Lower leg skin (tissue), 4 donors: Measurements from ENCODE around the gene MT2A. TPM values are rescaled to one million over a fixed set of nuclear protein-coding genes. Genes with fewer than 3 reads are reported as not detected.
A peak's percentile ranks its signal among the peaks of the same experiment; 100 is the strongest.

Source experiments
- DNase-seq, 2 donors: peaks; one replicate each; pipeline ENCODE4 v3.0.0-alpha.2; 2019; ENCODE audit warnings: low spot score in 2 of 2
- H3K4me3 ChIP-seq: fragments of 200-600 bp; sonication (generic); 2 replicates; pipeline ENCODE4 v1.5.1; 2017; ENCODE audit warnings: mild to moderate bottlenecking, low read depth; ENCODE audit not compliant: poor library complexity, severe bottlenecking
- CTCF ChIP-seq, 3 donors: fragments of 450-650 bp; IDR thresholded peaks; one replicate each; pipeline ENCODE4 v1.5.1; 2016; ENCODE audit warnings: antibody characterized with exemption in 3 of 3, mild to moderate bottlenecking in 3 of 3, moderate library complexity in 2 of 3
- POLR2A ChIP-seq, 2 donors: fragments of 450-650 bp; IDR thresholded peaks; one replicate each; pipeline ENCODE4 v1.6.1; 2016 to 2017; ENCODE audit warnings: antibody characterized with exemption in 2 of 2, mild to moderate bottlenecking in 1 of 2, moderate library complexity in 1 of 2
- whole genome bisulfite sequencing, 2 donors: methylation state at CpG; one replicate each; pipeline ENCODE4 v1.1.5; 2018; 5-methylcytosine and 5-hydroxymethylcytosine counted together
- intact Hi-C: fragments of 100-400 bp; cut with DNase I; formaldehyde crosslinking; loops from one replicate; pipeline ENCODE4 v1.15.0; 2023; ENCODE audit warnings: low total_unique reads
- total RNA-seq, 4 donors: library from RNA; depleted of rRNA; stranded (reverse); fragments of >200 nt; gene quantifications; one replicate each; pipeline ENCODE4 v1.1.0, GENCODE V29; 2016

MT2A gene
- total RNA-seq, 4 donors from 2014 or later: 35.8 to 190 (median 135) TPM

DNA sequence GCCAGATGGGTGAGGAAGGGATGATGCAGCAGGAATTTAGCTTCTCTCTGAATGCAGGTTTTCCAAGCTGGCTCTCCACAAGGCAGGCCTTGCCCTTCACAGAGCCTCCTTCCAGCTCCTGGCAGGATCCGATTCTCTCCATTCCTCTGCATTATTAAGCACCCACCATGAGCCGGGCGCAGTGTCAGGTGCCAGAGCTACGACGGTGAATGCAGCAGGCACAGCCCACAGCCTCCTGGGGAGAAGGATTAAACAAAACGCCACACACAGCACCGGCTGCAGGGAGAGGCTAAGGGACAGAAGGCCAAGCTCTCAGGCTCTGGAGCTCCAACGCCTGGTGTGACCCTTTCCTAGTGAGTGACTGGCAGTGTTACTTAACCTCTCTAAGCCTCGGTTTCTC is 7.1 kb upstream of the MT2A start:
- 75 to 80% methylated on average over 9 of the region's 9 CpGs for WGBS, 2 donors
- peak in 1 of 2 donors; percentile 82 for DNase-seq
- intact Hi-C loops: loop anchor here (10.0 kb wide), 2 partner anchors 83 to 87 kb away; partner anchors contain the start of gene MT1X
- no peak overlapping the region for H3K4me3 ChIP-seq
- TF ChIP-seq CTCF (IDR thresholded peaks at IDR 0.05): no peak
- TF ChIP-seq POLR2A (IDR thresholded peaks at IDR 0.05): no peak

DNA sequence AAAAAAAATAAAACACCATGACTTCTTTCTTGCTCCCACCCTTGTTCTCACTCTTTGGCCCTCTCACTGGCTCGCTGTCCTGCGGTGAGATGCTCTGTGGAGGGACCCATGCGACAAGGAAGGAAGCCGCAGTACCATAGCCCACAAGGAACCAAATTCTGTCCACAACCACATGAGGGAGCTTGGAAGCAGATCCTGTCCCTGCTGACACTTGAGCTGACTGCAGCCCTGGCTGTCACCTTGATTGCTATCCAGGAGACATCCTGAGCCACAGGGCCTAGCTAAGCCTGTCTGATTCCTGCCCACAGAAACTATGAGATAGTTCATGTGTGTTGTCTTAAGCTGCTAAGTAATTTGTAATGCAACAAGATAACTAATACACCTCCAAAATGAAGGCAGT is 4.8 kb upstream of the MT2A start:
- no peak overlapping the region for H3K4me3 ChIP-seq
- intact Hi-C loops: loop anchor here (10.0 kb wide), 2 partner anchors 81 to 89 kb away; partner anchors contain the start of gene MT1X
- WGBS, 2 donors: 66 to 67% methylated on average over 4 of the region's 4 CpGs
- peak in 1 of 2 donors; percentile 37 for DNase-seq
- TF ChIP-seq CTCF (IDR thresholded peaks at IDR 0.05) (no peak), POLR2A (IDR thresholded peaks at IDR 0.05) (no peak)

DNA sequence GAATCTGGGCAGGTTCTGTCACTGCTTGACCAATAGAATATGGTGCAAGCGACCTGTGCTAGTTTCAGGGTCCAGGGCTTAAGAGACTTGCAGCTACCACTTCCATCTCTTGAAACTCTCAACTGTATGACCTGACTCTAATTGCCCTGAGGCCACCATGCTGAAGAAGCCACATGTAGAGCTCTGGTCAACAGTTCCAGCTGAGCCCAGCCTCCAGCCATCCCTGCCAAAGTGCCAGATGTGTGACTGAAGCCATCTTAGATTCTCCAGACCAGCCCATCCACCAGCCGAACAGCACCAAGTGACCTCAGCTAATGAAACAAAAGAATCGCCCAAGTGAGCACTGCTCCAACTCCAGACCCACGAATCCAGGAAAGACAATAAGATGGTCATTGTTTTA is 3.4 kb upstream of the MT2A start:
- TF ChIP-seq CTCF (IDR thresholded peaks at IDR 0.05): no peak
- TF ChIP-seq POLR2A (IDR thresholded peaks at IDR 0.05): no peak
- DNase-seq: peak in 1 of 2 donors; percentile 84
- 82 to 83% methylated on average over 4 of the region's 4 CpGs for WGBS, 2 donors
- H3K4me3 ChIP-seq: no peak overlapping the region
- intact Hi-C loops: loop anchor here (10.0 kb wide), 2 partner anchors 80 to 90 kb away; partner anchors contain the start of gene MT1X

DNA sequence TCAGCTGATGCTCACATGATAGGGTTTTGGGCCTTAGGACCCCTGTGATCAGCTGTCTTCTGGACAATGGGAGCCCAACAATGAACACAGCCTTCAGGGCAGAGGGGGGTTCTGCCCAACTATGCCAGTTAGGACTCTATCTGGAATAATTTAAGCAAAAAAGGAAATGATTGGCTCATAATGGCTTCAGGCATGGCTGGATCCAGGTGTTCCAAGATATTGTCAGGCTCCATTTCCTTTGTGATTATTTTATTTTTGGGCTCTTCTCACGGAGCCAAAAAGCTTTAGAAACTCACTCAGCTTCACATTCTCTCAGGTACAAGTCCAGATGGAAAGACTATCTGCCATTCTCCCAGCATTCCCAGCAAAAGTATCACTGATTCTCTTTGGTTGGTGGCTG is 2.9 kb upstream of the MT2A start:
- no peak overlapping the region for H3K4me3 ChIP-seq
- peak in 1 of 2 donors; percentile 37 for DNase-seq
- TF ChIP-seq CTCF (IDR thresholded peaks at IDR 0.05) (no peak), POLR2A (IDR thresholded peaks at IDR 0.05) (no peak)
- intact Hi-C loops: loop anchor here (10.0 kb wide), 2 partner anchors 79 to 91 kb away; partner anchors contain the start of gene MT1X
- WGBS, 2 donors: 43 to 62% methylated on average over 1 of the region's 1 CpG

GRCh38 chr16:56606071-56606475 is 2.3 kb upstream of the MT2A start:
- no peak for TF ChIP-seq CTCF (IDR thresholded peaks at IDR 0.05)
- no peak for TF ChIP-seq POLR2A (IDR thresholded peaks at IDR 0.05)
- H3K4me3 ChIP-seq: no peak overlapping the region
- intact Hi-C loops: loop anchor here (10.0 kb wide), 2 partner anchors 79 to 91 kb away; partner anchors contain the start of gene MT1X
- 29 to 31% methylated on average over 3 of the region's 3 CpGs for WGBS, 2 donors
- DNase-seq: no peak
